Effector memory CD4-positive, alpha-beta T cell (primary cell): ENCODE data around the gene PCDHGA7.
"Not testable (repeated sequence)": the region's sequence is repeated elsewhere in the genome, so short reads cannot be mapped to it uniquely, and the experiment has no call there.

ENCODE experiments used
- DNase-seq, 3 donors: peaks; one replicate each; pipeline ENCODE4 v3.0.0-alpha.2; 2020
- H3K27ac ChIP-seq: 2 replicates; pipeline ENCODE4 v1.7.0; 2013; ENCODE audit warnings: mild to moderate bottlenecking, low read length, moderate library complexity; ENCODE audit not compliant: insufficient read depth, poor library complexity, severe bottlenecking
- H3K27me3 ChIP-seq: replicated peaks from 2 replicates; pipeline ENCODE4 v1.7.0; 2013; ENCODE audit warnings: mild to moderate bottlenecking, low read length; ENCODE audit not compliant: insufficient read depth, control insufficient read depth, poor library complexity, severe bottlenecking
- H3K36me3 ChIP-seq: 2 replicates; pipeline ENCODE4 v1.7.0; 2013; ENCODE audit warnings: mild to moderate bottlenecking, low read length, moderate library complexity; ENCODE audit not compliant: control insufficient read depth, insufficient read depth
- H3K4me1 ChIP-seq: 2 replicates; pipeline ENCODE4 v1.7.0; 2013; ENCODE audit warnings: low read length, mild to moderate bottlenecking; ENCODE audit not compliant: control insufficient read depth, insufficient read depth, poor library complexity, severe bottlenecking
- H3K4me3 ChIP-seq: 2 replicates; pipeline ENCODE4 v1.7.0; 2013; ENCODE audit warnings: low read length, low read depth, mild to moderate bottlenecking; ENCODE audit not compliant: insufficient read depth, poor library complexity, severe bottlenecking
- H3K9me3 ChIP-seq: 2 replicates; pipeline ENCODE4 v1.7.0; 2013; ENCODE audit warnings: mild to moderate bottlenecking, low read length, moderate library complexity; ENCODE audit not compliant: control insufficient read depth

PCDHGA7 gene

GRCh38 chr5:141399555-141400258 lies 17.2 kb downstream of the PCDHGA7 start:
- DNase-seq, result no peak
- H3K4me3 ChIP-seq, result no peak overlapping the region
- peaks cover 4% of the 10 kb centered on the region for H3K9me3 ChIP-seq
- H3K27me3 ChIP-seq, result peaks cover 21% of the 10 kb centered on the region
- no peak overlapping the region for H3K27ac ChIP-seq
- H3K36me3 ChIP-seq, result no peaks in the 10 kb centered on the region
- no peaks in the 10 kb centered on the region for H3K4me1 ChIP-seq

- H3K9me3 ChIP-seq, result peaks cover 4% of the 10 kb centered on the region
- no peaks in the 10 kb centered on the region for H3K36me3 ChIP-seq
- H3K27me3 ChIP-seq, result peaks cover 31% of the 10 kb centered on the region
- no peak within 1 kb of the TSS for H3K27ac ChIP-seq
- no peak within 1 kb of the TSS for H3K4me3 ChIP-seq
- H3K4me1 ChIP-seq, result no peaks in the 10 kb centered on the region
- DNase-seq, result no peak
Observed at GRCh38 chr5:141402553-141403243, 20.2 kb downstream of the PCDHGA7 start, which contains the start of gene PCDHGA9. TSS of gene PCDHGA9 (plus strand) at chr5:141402778. CDS start at chr5:141402953, 175 bp downstream.

GRCh38 chr5:141403387-141403786 lies 20.8 kb downstream of the PCDHGA7 start:
- Histone ChIP-seq H3K4me3 (no peak overlapping the region), H3K36me3 (no peaks in the 10 kb centered on the region), H3K4me1 (no peaks in the 10 kb centered on the region), H3K27me3 (peaks cover 33% of the 10 kb centered on the region), H3K27ac (no peak overlapping the region), H3K9me3 (peaks cover 4% of the 10 kb centered on the region)
- DNase-seq, result no peak

- not testable (repeated sequence) for DNase-seq, H3K4me3 ChIP-seq, H3K27ac ChIP-seq, H3K4me1 ChIP-seq, H3K9me3 ChIP-seq, H3K36me3 ChIP-seq
- H3K27me3 ChIP-seq, result peaks cover 39% of the 10 kb centered on the region
Observed at GRCh38 chr5:141407790-141408505, 25.4 kb downstream of the PCDHGA7 start, which contains the start of gene PCDHGB6. TSS of gene PCDHGB6 (plus strand) at chr5:141408021. CDS start at chr5:141408203, 182 bp downstream.

- Histone ChIP-seq H3K4me3 (no peak overlapping the region), H3K9me3 (peaks cover 3% of the 10 kb centered on the region), H3K27me3 (peaks cover 45% of the 10 kb centered on the region), H3K36me3 (no peaks in the 10 kb centered on the region), H3K4me1 (peaks cover 4% of the 10 kb centered on the region), H3K27ac (no peak overlapping the region)
- no peak for DNase-seq
Observed at GRCh38 chr5:141409598-141410306, 27.2 kb downstream of the PCDHGA7 start.

GRCh38 chr5:141411575-141411974 lies 29.0 kb downstream of the PCDHGA7 start:
- Histone ChIP-seq H3K9me3 (peaks cover 3% of the 10 kb centered on the region), H3K4me3 (no peak overlapping the region), H3K27me3 (peaks cover 54% of the 10 kb centered on the region), H3K27ac (no peak overlapping the region), H3K36me3 (no peaks in the 10 kb centered on the region), H3K4me1 (peaks cover 7% of the 10 kb centered on the region)
- DNase-seq, result no peak

GRCh38 chr5:141412854-141413539 lies 30.5 kb downstream of the PCDHGA7 start, which contains the start of gene PCDHGA10:
TSS of gene PCDHGA10 (plus strand) at chr5:141412987. CDS start at chr5:141413176, 189 bp downstream.
- DNase-seq, result peak in 2 of 3 donors; percentile 28 to 29
- peaks cover 3% of the 10 kb centered on the region for H3K9me3 ChIP-seq
- H3K27me3 ChIP-seq, result peaks cover 54% of the 10 kb centered on the region
- H3K27ac ChIP-seq, result no peak within 1 kb of the TSS
- peak within 1 kb of the TSS; percentile 37 for H3K4me3 ChIP-seq
- no peaks in the 10 kb centered on the region for H3K36me3 ChIP-seq
- H3K4me1 ChIP-seq, result peaks cover 7% of the 10 kb centered on the region

- H3K27me3 ChIP-seq, result peaks cover 58% of the 10 kb centered on the region
Observed at GRCh38 chr5:141413540-141414069, 31.1 kb downstream of the PCDHGA7 start.

More at GRCh38 chr5:141413540-141414069, 31.1 kb downstream of the PCDHGA7 start:
- H3K9me3 ChIP-seq, result peaks cover 7% of the 10 kb centered on the region
- H3K4me1 ChIP-seq, result peaks cover 7% of the 10 kb centered on the region
- H3K36me3 ChIP-seq, result no peaks in the 10 kb centered on the region
- DNase-seq, result no peak
- no peak overlapping the region for H3K27ac ChIP-seq
- H3K4me3 ChIP-seq, result peak overlapping the region; percentile 37
